Measurements from ENCODE around the gene CNTFR.

The CNTFR gene

GRCh38 chr9:34553511-34554021 is 36.0 kb downstream of the CNTFR start:
- POLR2A ChIA-PET (ENCODE audit: low non-redundant PET), result no interaction called here
- no peak overlapping the region for H3K27ac ChIP-seq

DNA sequence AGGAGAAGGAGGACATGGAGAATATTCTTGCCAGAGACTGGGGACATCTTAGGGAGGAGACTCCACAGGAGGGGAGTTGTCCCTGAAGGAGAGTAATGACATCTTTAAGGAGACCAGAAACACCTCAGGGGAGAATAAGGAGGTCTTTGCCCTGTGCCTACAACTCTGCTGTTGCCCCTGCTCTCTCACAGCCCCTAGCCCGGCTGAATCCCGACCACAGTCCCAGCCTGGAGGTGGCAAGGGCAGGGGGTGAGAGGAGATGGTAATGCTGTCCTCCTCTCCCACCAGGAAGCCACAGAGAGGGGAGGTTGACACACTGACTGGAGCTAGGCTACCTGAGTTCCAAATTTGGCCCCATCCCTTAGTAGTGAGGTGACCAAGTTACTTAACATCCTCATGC is 36.5 kb downstream of the CNTFR start:
- TF ChIP-seq, protein P1, sequence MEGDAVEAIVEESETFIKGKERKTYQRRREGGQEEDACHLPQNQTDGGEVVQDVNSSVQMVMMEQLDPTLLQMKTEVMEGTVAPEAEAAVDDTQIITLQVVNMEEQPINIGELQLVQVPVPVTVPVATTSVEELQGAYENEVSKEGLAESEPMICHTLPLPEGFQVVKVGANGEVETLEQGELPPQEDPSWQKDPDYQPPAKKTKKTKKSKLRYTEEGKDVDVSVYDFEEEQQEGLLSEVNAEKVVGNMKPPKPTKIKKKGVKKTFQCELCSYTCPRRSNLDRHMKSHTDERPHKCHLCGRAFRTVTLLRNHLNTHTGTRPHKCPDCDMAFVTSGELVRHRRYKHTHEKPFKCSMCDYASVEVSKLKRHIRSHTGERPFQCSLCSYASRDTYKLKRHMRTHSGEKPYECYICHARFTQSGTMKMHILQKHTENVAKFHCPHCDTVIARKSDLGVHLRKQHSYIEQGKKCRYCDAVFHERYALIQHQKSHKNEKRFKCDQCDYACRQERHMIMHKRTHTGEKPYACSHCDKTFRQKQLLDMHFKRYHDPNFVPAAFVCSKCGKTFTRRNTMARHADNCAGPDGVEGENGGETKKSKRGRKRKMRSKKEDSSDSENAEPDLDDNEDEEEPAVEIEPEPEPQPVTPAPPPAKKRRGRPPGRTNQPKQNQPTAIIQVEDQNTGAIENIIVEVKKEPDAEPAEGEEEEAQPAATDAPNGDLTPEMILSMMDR (conservative IDR thresholded peaks at IDR 0.05; ENCODE audit: low read depth), result no peak
- no peak for DNase-seq (ENCODE audit: low spot score)
- POLR2A ChIA-PET (ENCODE audit: low non-redundant PET), result no interaction called here
- no peak overlapping the region for H3K27ac ChIP-seq
- CTCF ChIA-PET, result interaction anchor here (0.7 kb wide), 1 partner anchor 38 kb away, joined by 3 read pairs; no protein-coding TSS in a partner anchor

More at GRCh38 chr9:34553511-34554021, 36.0 kb downstream of the CNTFR start:
- TF ChIP-seq, protein P1 (conservative IDR thresholded peaks at IDR 0.05; ENCODE audit: low read depth), result no peak
- DNase-seq (ENCODE audit: low spot score), result no peak
- CTCF ChIA-PET, result interaction anchor here (0.7 kb wide), 1 partner anchor 38 kb away, joined by 3 read pairs; no protein-coding TSS in a partner anchor

GRCh38 chr9:34552606-34552981 is 36.9 kb downstream of the CNTFR start:
- no peak overlapping the region for H3K27ac ChIP-seq
- TF ChIP-seq, protein P1 (conservative IDR thresholded peaks at IDR 0.05; ENCODE audit: low read depth), result no peak
- ChIA-PET CTCF (no interaction called here), POLR2A (ENCODE audit: low non-redundant PET) (no interaction called here)
- no peak for DNase-seq (ENCODE audit: low spot score)

GRCh38 chr9:34551751-34552605 is 37.5 kb downstream of the CNTFR start:
- H3K27ac ChIP-seq, result no peak overlapping the region
- TF ChIP-seq, protein P1 (conservative IDR thresholded peaks at IDR 0.05; ENCODE audit: low read depth), result no peak
- CTCF ChIA-PET, result interaction anchor here (0.6 to 0.9 kb wide), 4 partner anchors 39 to 664 kb away, joined by 3 to 5 read pairs (median 4); no protein-coding TSS in a partner anchor
- no peak for DNase-seq (ENCODE audit: low spot score)
- POLR2A ChIA-PET (ENCODE audit: low non-redundant PET), result no interaction called here

DNA sequence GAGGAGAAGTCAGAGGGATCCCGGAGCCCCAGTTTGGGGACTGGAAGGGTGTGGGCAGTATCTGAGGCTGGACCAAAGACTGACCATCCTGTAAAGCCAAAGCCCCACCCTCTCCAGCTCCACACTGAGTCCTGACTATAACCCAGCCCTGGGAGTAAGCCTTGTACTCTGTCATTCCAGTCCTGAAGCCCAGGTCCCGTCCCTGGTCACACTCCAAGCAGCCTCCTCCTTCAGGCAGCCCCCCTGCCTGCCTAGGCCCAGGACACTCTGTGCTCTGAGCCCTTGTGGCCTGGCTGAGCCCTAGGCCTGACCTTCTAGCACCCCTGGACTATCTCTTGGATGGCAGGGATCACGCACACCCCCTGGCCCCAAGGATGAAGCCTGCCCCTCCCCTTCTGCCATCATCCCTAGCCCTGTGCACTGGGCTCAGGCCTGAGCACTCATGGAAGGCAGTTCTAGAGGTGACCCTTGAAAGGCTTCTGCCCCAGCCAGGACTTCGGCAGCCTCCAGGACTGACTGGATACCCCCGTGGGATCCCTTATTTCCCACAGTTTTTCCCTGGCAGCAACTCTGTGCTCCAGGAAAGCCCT is 38.7 kb downstream of the CNTFR start:
- TF ChIP-seq, protein P1 (conservative IDR thresholded peaks at IDR 0.05; ENCODE audit: low read depth), result no peak
- POLR2A ChIA-PET (ENCODE audit: low non-redundant PET), result no interaction called here
- no peak for DNase-seq (ENCODE audit: low spot score)
- no peak overlapping the region for H3K27ac ChIP-seq
- CTCF ChIA-PET, result interaction anchor here (0.6 kb wide), 2 partner anchors 34 to 662 kb away, joined by 3 to 4 read pairs; no protein-coding TSS in a partner anchor

DNA sequence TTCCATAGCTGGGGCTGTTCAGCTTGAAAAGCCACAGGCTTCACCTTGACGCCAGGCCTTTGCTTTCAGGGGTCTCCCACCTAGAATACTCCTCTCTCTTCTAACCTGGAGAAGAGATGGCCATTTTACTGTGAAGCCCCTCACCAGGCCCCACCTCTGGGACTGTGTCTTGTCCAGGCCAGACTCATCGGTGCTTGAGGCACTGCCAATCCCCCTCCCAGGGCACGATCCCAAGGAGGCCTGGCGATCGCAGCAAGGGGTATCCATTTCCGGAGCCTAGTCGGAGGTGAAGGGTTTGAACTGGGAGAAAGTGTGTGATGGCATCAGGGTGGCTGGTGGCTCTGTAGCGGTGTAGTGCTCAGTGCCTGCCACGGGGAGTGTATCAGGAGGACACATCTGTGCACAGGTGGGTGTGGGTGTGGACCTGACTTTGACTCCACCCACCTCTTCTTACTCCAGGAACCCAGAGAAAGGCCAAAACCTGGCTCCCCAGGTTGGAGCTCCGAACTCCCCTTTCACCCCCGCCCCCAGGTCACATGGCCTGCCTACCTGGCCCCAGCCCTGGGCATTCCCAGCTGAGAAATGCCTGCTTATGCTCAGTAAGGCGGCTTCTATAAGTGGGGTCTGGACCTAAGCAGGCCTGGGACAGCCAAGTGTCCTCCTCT is 39.4 kb downstream of the CNTFR start:
- ChIA-PET CTCF (interaction anchor here (0.6 kb wide), 3 partner anchors 27 to 146 kb away, joined by 3 to 4 read pairs (median 3); no protein-coding TSS in a partner anchor), POLR2A (ENCODE audit: low non-redundant PET) (no interaction called here)
- TF ChIP-seq, protein P1 (conservative IDR thresholded peaks at IDR 0.05; ENCODE audit: low read depth), result no peak
- H3K27ac ChIP-seq, result no peak overlapping the region
- no peak for DNase-seq (ENCODE audit: low spot score)

Data from RWPE1 (cell line).